GM06990 (cell line): ENCODE measurements around the gene MLEC.
A peak's percentile ranks its signal among the peaks of the same experiment; 100 is the strongest.

Experiments used
- DNase-seq: peaks from one replicate; pipeline ENCODE4 v3.0.0-alpha.2; 2011; ENCODE audit not compliant: insufficient read length; ENCODE audit errors: extremely low read depth
- H3K27me3 ChIP-seq: replicated peaks from 2 replicates; pipeline ENCODE4 v1.6.0; 2011; ENCODE audit warnings: low read length; ENCODE audit not compliant: control insufficient read depth, insufficient read depth
- H3K36me3 ChIP-seq: 2 replicates; pipeline ENCODE4 v1.5.1; 2011; ENCODE audit warnings: low read length; ENCODE audit not compliant: control insufficient read depth, insufficient read depth
- H3K4me3 ChIP-seq: replicated peaks from 2 replicates; pipeline ENCODE4 v1.5.1; 2011; ENCODE audit warnings: low read depth, mild to moderate bottlenecking, control low read depth, low read length
- TF ChIP-seq, protein P1 (sequence below): IDR thresholded peaks from 2 replicates; pipeline ENCODE4 v1.5.1; 2011; ENCODE audit warnings: low read length, control low read depth, mild to moderate bottlenecking, inconsistent platforms; ENCODE audit not compliant: insufficient read depth, poor library complexity, severe bottlenecking

Gene MLEC

DNA sequence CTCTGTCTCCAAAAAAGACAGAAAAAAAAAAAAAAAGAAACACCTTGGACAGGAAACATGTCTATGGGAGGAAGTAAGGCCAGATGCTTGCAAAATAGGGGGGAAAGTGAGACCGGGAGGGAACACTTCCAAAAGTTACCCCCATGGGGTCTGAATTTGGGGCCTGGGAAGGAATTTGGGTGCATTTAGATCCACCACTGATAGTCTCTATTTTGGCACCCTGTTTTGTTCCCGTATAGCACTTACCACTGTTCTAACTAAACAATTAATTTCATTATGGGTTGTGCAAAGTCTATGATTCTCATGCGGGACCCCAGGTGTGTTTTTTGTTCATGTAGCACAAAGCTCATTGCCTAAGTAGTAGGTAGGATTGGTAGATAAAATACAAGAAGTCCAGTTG lies 1.4 kb upstream of the MLEC start:
- H3K4me3 ChIP-seq: no peak overlapping the region
- no peaks in the 10 kb centered on the region for H3K27me3 ChIP-seq
- DNase-seq: no peak
- TF ChIP-seq, protein P1, sequence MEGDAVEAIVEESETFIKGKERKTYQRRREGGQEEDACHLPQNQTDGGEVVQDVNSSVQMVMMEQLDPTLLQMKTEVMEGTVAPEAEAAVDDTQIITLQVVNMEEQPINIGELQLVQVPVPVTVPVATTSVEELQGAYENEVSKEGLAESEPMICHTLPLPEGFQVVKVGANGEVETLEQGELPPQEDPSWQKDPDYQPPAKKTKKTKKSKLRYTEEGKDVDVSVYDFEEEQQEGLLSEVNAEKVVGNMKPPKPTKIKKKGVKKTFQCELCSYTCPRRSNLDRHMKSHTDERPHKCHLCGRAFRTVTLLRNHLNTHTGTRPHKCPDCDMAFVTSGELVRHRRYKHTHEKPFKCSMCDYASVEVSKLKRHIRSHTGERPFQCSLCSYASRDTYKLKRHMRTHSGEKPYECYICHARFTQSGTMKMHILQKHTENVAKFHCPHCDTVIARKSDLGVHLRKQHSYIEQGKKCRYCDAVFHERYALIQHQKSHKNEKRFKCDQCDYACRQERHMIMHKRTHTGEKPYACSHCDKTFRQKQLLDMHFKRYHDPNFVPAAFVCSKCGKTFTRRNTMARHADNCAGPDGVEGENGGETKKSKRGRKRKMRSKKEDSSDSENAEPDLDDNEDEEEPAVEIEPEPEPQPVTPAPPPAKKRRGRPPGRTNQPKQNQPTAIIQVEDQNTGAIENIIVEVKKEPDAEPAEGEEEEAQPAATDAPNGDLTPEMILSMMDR: no peak
- H3K36me3 ChIP-seq: no peaks in the 10 kb centered on the region; the same call in 1 of the 2 replicates

DNA sequence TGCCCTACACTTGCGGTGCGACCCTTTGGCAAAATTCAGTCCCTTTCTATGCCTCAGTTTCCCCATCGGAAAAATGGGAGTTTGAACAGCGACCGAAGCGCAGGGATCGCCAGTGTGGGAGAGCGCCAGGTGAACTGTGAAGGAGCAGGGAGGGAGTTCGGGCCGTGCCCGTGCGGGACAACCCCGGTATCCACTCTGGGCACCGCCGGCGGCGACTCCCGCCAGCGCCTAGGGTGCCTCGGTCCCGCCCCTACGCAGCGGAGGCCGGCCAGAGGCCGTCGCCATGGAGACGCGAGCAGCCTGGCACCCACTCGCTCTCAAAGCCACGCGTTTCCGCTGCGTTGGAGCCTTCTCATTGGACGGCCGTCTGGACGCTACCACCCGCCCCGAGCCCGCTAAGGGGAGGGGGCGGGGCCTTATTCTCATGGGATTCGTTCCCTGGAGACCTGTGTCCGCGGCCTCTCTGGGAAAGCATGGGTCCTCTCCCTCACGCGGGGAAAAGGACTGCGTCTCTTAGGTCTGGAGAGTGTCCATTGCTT lies 729 bp upstream of the MLEC start:
- H3K36me3 ChIP-seq: no peaks in the 10 kb centered on the region; the same call in 1 of the 2 replicates
- peak; percentile 96 for DNase-seq
- H3K4me3 ChIP-seq: peak overlapping the region; percentile 65
- H3K27me3 ChIP-seq: no peaks in the 10 kb centered on the region
- TF ChIP-seq, protein P1: no peak

DNA sequence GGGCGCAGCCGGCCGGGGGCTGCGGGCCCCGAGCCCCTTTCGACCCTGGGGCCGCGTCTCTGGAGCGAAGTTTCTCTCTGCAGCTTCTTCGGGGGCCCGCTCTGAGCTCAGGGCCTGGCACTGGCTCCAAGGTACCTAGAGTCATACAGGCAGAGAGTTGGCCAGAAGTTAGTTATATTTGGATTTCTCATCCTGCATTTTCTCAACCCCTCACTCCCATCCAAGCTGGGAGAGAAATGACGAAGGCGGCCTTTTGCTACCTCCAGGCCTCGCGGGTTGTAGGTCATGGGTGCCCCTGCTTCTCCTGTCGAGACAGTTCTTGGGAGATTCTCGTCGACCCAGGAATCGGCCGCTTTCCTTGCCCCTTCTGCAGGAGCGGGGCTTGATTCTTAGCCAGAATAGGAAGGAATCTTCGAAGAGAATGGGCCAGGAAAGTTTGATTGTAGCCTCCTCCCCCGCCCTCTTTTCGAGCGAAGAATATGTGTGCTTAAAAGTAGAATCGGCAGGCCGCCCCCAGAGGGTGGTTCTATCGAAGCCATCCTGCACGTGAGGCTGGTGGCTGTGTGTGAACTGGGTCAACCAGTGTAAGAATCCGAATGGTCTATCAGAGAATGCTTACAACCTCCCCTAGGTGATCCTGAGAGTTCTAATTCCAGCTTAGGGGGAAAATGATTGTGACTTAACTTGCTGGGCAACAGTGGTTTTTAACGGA lies 785 bp downstream of the MLEC start:
- Histone ChIP-seq H3K36me3 (no peaks in the 10 kb centered on the region; the same call in 1 of the 2 replicates), H3K4me3 (peak overlapping the region; percentile 87), H3K27me3 (no peaks in the 10 kb centered on the region)
- DNase-seq: no peak
- TF ChIP-seq, protein P1: no peak

DNA sequence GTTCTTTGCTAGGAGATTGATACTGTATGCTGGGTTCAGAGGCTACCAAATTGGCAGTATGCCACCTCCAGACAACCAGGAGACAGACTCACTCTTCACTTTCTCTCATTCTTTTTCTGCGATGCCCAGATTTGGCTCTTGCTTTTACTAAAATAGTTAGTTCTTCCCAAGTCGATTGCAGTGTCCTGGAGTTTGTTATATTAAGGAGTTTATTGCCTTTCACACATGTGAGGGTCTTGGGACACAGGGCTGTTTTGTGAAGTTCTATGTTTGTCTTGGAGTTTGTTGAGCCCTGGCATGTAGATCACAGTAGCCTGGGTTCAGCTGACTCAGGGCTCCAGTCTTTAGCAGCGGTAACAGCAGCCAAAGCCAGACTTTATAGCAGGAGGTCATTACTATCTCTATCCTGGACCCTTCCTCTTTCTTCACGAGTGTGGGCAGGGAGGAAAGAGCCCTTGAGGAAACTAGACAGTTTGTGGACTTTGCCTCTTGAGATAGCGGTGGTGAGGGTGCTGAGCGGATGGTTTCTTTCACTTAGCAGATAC lies 1.6 kb downstream of the MLEC start:
- DNase-seq: no peak
- Histone ChIP-seq H3K36me3 (peaks cover 5% of the 10 kb centered on the region), H3K4me3 (peak overlapping the region; percentile 87), H3K27me3 (no peaks in the 10 kb centered on the region)
- TF ChIP-seq, protein P1: no peak

DNA sequence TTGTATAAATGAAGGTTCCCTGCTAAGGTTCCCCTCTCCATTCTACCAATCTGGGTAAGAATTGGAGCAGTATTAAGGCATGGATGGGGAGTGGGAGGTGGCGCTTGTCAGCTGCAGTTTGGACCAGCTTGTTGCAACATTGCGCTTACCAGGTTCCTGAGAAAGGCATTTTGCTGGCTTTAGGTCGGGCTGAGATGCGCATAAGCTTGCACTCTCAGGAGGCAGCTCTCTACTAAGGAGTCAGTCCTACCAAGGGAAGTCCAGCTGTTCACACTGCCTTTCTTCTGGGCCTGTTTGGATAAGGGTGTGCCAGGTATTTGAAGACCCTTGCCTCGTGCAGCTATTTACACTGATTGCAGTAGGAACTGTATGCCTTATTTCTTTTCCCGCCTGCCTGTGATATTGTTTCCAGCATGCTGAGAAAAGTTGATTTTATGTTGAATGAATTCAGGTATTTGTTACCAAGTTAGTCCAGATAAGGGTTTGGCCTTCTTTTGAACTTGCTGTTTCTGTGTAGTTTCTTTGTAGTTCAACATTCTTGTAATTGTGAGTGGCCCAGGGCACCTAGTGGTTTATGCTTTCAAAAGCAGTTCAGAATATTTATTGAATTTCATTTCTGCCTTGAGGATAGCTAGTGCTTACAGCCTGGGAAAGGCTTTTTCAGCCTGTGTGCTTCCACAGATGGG lies 2.6 kb downstream of the MLEC start:
- H3K27me3 ChIP-seq: no peaks in the 10 kb centered on the region
- peaks cover 10% of the 10 kb centered on the region for H3K36me3 ChIP-seq
- no peak for DNase-seq
- peak overlapping the region; percentile 87 for H3K4me3 ChIP-seq
- TF ChIP-seq, protein P1: no peak
